IPS-15b (cell line): ENCODE results near the gene SLC13A3.

ENCODE experiments used
- H3K27me3 ChIP-seq: one replicate; pipeline ENCODE4 v1.6.1; 2013; ENCODE audit warnings: low read length; ENCODE audit not compliant: control insufficient read depth, insufficient read depth
- H3K36me3 ChIP-seq: one replicate; pipeline ENCODE4 v1.6.1; 2013; ENCODE audit warnings: low read length; ENCODE audit not compliant: control insufficient read depth, insufficient read depth
- H3K4me1 ChIP-seq: one replicate; pipeline ENCODE4 v1.6.1; 2013; ENCODE audit warnings: mild to moderate bottlenecking, low read length; ENCODE audit not compliant: control insufficient read depth, insufficient read depth
- H3K4me3 ChIP-seq: one replicate; pipeline ENCODE4 v1.5.1; 2013; ENCODE audit warnings: low read depth, low read length
- H3K9ac ChIP-seq: one replicate; pipeline ENCODE4 v1.6.1; 2013; ENCODE audit warnings: low read depth, mild to moderate bottlenecking, low read length
- H3K9me3 ChIP-seq: one replicate; pipeline ENCODE4 v1.6.1; 2013; ENCODE audit warnings: mild to moderate bottlenecking, low read length; ENCODE audit not compliant: control insufficient read depth, insufficient read depth

The SLC13A3 gene

DNA sequence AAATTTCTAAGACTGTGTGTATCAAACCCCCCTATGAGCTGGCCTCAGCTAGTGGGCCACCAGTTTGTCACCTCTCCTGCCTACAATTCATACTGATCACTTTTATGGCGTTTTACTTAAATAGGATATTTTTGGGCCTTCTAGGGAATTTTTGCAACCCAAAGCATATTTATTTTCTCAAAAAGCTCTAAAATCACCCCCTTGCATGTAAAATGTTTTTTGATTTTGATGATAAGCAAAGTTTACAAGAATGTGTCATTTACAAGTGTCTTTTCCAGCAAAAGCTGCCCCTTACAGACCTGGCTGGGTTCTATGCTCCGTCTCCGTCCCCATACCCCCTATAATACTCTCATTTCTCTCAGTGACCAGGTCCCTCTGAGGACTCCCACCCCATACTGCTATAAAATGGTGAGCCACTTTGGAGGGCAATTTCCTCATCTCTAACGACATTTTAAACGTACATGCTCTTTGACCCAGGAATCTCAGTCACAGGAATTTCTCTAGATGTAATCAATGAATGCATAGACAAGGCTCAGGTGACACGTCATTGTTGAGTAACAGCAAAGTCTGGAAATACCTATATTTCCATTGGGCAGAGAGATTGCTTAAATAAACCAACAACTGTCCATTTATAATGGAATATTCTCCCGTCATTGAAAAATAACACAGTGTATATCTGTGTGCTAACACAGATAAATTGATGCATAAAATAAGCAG is 86.9 kb downstream of the SLC13A3 start:
- Histone ChIP-seq H3K9me3 (no peaks in the 10 kb centered on the region), H3K27me3 (no peaks in the 10 kb centered on the region), H3K9ac (no peak overlapping the region), H3K36me3 (no peaks in the 10 kb centered on the region), H3K4me3 (no peak overlapping the region), H3K4me1 (peaks cover 8% of the 10 kb centered on the region)

DNA sequence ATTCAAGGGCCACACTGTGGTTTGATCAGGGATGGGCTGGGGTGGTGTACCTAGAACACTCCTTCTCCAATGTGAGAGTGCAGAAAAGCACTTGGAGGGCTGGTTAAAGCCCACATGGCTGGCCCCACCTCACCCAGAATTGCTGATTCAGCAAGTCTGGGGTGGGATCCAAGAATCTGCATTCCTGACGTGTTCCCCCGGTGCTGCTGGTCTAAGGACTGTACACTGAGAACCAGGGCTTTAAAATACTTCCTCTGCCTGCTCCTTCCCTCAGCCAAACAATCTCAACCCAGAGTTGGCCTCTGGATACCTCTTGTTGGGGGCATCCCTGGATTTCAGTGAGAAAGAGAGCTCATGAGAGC is 87.4 kb downstream of the SLC13A3 start:
- H3K36me3 ChIP-seq, result no peaks in the 10 kb centered on the region
- H3K9ac ChIP-seq, result no peak overlapping the region
- H3K27me3 ChIP-seq, result no peaks in the 10 kb centered on the region
- H3K9me3 ChIP-seq, result no peaks in the 10 kb centered on the region
- no peak overlapping the region for H3K4me3 ChIP-seq
- peaks cover 8% of the 10 kb centered on the region for H3K4me1 ChIP-seq

DNA sequence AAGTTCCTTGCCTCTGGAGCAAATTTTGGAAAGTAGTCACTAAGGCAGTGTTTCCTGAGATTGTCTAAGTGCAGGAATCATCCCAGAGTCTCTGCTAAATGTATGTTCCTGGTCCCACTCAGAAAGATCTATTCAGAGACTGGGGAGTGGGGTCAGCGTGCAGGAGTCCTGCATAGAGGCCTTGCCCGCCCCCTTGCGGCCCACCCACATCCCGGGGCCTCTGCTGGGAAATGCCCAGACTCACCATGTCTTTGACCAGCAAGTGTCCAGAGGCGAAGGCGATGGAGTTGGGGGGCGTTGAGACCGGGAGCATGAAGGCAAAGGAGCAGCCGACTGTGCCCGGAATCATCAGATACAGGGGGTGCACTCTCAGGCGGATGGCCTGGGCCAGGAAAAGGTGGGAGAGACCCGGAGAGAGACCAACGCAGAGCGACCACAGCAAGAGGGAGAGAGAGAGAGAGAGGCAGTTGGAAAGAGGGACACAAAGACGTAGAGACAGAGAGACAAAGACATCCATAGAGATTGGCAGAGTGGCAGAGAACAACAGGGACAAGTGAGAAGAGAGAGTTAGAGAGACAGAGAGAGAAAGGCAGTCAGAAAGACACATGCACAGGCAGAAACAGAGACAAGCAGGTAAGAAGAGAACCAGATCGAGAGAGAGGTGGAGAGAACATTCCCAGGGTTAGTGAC is 87.9 kb downstream of the SLC13A3 start:
- Histone ChIP-seq H3K4me1 (peaks cover 11% of the 10 kb centered on the region), H3K36me3 (no peaks in the 10 kb centered on the region), H3K27me3 (no peaks in the 10 kb centered on the region), H3K9me3 (no peaks in the 10 kb centered on the region), H3K9ac (peak overlapping the region; percentile 70), H3K4me3 (peak overlapping the region; percentile 60)

- H3K9ac ChIP-seq, result peak overlapping the region; percentile 70
- H3K9me3 ChIP-seq, result no peaks in the 10 kb centered on the region
- H3K36me3 ChIP-seq, result no peaks in the 10 kb centered on the region
- peaks cover 11% of the 10 kb centered on the region for H3K4me1 ChIP-seq
- peak overlapping the region; percentile 60 for H3K4me3 ChIP-seq
- H3K27me3 ChIP-seq, result no peaks in the 10 kb centered on the region
These were observed 88.7 kb downstream of the SLC13A3 start for GRCh38 chr20:46562373-46563169.

DNA sequence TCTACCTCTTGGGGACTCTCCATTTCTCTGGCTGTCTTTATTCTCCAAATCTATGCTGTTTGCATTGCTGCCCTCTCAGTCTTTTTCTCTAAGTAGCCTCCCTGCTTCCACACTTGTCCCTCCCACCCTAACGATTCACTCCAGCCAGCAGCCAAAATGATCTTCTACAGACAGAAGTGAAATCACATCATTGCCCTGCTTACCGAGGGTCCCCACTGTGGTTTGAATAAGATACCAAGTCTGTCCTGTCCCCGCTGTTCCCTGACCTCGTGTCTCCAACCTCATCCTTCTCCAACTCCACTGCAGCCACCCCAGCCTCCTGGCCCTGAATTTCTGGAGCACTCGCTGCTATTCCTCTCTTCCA is 89.3 kb downstream of the SLC13A3 start:
- peaks cover 11% of the 10 kb centered on the region for H3K4me1 ChIP-seq
- peak overlapping the region; percentile 60 for H3K4me3 ChIP-seq
- H3K36me3 ChIP-seq, result no peaks in the 10 kb centered on the region
- H3K9ac ChIP-seq, result peak overlapping the region; percentile 70
- no peaks in the 10 kb centered on the region for H3K9me3 ChIP-seq
- H3K27me3 ChIP-seq, result no peaks in the 10 kb centered on the region

GRCh38 chr20:46559685-46560440 is 91.4 kb downstream of the SLC13A3 start:
- H3K4me1 ChIP-seq, result peaks cover 14% of the 10 kb centered on the region

DNA sequence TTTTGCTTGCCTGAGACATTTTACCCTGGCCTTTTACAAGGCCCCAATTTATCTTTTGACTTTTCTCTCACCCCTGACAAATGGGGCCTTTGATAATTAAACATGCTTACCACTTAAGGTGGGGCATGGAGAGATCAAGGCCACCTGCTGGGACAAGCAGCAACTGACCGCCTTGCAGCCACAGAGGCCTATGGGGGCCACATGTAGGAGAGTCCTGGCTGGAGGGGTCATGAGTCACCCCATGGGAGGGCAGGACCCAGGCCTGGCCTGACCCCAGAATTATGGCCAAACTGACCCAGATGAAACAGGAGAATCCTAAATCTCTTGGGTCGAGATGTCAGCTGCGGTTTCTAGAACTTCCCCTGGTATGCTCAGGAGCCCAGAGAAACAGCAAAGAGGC is 92.3 kb downstream of the SLC13A3 start:
- no peaks in the 10 kb centered on the region for H3K27me3 ChIP-seq
- peaks cover 17% of the 10 kb centered on the region for H3K4me1 ChIP-seq
- no peak overlapping the region for H3K9ac ChIP-seq

More at GRCh38 chr20:46559685-46560440, 91.4 kb downstream of the SLC13A3 start:
- Histone ChIP-seq H3K27me3 (no peaks in the 10 kb centered on the region), H3K36me3 (no peaks in the 10 kb centered on the region), H3K9me3 (no peaks in the 10 kb centered on the region), H3K4me3 (no peak overlapping the region), H3K9ac (no peak overlapping the region)

DNA sequence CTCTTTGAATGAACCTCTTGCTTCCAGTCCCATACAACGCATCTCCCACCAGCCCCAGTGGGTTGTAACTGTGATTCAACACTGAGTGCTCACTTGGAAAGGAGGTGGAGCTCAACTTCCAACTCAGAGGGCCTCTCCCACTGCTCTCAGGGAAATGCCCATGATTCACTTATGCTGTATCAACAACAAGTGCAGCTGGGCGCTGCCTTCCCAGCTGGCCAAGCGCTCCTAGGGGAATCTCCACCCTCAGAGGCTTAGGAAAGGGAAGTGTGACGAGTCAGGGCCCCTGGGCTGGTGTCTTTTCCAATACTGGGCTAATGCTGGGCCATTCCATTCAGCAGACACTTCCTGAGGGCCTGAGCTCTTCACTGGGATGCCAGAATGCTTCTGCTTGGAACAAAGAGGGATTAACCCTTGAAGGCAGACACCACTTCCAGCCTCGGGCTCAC is 92.7 kb downstream of the SLC13A3 start:
- Histone ChIP-seq H3K36me3 (no peaks in the 10 kb centered on the region), H3K4me3 (no peak overlapping the region), H3K9ac (no peak overlapping the region), H3K9me3 (no peaks in the 10 kb centered on the region), H3K27me3 (no peaks in the 10 kb centered on the region), H3K4me1 (peaks cover 17% of the 10 kb centered on the region)

More for the DNA sequence above, 92.3 kb downstream of the SLC13A3 start:
- no peaks in the 10 kb centered on the region for H3K36me3 ChIP-seq
- no peaks in the 10 kb centered on the region for H3K9me3 ChIP-seq
- no peak overlapping the region for H3K4me3 ChIP-seq

DNA sequence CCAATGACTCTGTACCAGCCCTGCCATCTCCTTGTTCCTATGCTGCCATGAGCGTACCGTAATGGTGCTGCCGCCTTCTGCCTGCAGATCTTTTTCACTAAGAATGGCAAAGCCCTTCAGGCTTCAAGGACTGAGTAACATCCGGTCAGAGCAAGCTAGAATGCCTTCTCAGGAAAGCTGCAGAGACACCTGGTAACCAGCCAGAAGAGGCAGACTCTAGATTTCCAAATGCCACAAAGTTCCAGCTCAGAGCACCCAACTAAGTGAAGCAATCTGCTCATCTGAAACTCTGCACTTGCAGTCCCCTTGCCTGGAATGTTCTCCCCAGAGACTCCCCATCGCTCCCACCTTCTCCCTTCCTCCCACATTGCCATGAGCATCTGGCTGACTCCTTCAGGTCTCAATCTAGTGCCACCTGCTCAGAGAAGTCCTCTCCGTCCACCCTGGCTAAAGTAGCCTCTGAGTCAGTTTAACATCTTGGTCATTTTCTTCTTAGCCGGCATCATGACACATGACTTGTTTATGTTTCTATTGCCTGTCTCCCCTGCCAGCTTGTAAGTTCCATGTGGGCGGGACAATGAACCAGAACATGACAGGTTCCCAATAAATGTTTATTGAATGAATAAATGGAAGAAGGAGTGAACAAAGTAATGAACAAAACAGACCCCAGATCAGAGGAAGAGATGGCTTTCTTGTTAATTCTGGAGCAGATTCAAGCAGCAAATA is 93.9 kb downstream of the SLC13A3 start:
- Histone ChIP-seq H3K9me3 (no peaks in the 10 kb centered on the region), H3K4me1 (peaks cover 15% of the 10 kb centered on the region)

DNA sequence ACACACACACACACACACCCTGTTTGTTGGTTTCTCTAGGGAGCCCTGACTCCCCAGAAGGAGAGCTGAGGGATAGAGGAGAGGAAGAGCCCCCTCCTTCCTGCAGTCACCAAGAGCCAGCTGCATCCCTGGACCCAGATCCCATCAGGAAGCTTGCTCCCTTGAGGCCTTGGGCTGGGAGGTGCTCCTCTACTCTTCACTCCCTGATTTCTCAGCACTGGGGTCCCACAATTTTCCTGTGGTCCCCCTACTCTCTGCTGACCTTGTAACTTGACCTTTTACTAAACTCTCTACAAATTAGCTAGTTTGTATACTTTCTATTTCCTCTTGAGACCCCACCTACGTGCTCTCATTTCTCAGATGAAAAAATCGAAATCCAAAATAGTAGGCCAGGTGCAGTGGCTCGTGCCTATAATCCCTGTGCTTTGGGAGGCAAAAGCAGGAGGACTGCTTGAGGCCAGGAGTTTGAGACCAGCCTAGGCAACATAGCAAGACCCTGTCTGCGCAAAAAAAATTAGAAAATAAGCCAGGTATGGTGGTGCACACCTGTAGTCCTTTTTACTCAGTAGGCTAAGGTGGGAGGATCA is 95.8 kb downstream of the SLC13A3 start:
- Histone ChIP-seq H3K9me3 (no peaks in the 10 kb centered on the region), H3K4me1 (peaks cover 18% of the 10 kb centered on the region), H3K27me3 (no peaks in the 10 kb centered on the region), H3K36me3 (no peaks in the 10 kb centered on the region), H3K4me3 (no peak overlapping the region), H3K9ac (no peak overlapping the region)

More for the DNA sequence above, 93.9 kb downstream of the SLC13A3 start:
- Histone ChIP-seq H3K4me3 (no peak overlapping the region), H3K36me3 (no peaks in the 10 kb centered on the region), H3K9ac (no peak overlapping the region), H3K27me3 (no peaks in the 10 kb centered on the region)
